Measurements from ENCODE around the gene PHF5A.

DNA sequence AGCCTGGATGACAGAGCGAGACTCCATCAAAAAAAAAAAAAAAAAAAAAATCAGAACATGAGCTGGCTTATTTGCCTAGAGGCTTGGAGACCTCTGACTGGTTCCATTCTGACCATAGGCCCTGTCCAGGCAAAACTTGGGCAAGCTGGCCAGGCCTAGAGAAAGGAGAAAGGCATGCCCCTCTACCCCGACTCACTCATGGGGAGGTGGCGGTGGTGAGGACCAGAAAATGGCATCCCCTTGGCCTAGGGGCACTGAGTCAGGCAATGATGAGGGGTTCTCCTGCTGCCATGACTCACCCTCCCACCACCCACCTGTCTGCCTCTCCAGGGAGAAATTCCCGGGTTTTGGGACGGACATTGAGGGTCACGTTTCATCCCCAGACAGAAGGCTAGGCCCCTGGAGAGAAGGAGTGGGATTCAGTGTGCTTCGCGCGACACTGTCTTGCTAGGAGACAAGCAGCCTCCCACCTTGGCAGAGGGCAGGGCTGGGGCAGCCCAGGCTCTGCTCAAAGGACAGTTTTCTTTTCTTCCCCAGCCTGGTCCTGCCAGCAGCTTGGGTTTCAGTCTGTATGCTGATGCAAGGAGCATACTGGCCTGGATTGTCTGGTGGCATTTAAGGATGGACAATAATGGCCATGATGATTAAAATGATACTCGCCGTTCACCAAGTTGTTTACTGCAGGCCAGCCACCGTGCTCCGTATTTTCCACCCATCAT, 39.1 kb downstream of the PHF5A start:
- TF ChIP-seq, protein P1, sequence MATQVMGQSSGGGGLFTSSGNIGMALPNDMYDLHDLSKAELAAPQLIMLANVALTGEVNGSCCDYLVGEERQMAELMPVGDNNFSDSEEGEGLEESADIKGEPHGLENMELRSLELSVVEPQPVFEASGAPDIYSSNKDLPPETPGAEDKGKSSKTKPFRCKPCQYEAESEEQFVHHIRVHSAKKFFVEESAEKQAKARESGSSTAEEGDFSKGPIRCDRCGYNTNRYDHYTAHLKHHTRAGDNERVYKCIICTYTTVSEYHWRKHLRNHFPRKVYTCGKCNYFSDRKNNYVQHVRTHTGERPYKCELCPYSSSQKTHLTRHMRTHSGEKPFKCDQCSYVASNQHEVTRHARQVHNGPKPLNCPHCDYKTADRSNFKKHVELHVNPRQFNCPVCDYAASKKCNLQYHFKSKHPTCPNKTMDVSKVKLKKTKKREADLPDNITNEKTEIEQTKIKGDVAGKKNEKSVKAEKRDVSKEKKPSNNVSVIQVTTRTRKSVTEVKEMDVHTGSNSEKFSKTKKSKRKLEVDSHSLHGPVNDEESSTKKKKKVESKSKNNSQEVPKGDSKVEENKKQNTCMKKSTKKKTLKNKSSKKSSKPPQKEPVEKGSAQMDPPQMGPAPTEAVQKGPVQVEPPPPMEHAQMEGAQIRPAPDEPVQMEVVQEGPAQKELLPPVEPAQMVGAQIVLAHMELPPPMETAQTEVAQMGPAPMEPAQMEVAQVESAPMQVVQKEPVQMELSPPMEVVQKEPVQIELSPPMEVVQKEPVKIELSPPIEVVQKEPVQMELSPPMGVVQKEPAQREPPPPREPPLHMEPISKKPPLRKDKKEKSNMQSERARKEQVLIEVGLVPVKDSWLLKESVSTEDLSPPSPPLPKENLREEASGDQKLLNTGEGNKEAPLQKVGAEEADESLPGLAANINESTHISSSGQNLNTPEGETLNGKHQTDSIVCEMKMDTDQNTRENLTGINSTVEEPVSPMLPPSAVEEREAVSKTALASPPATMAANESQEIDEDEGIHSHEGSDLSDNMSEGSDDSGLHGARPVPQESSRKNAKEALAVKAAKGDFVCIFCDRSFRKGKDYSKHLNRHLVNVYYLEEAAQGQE (IDR thresholded peaks at IDR 0.05; ENCODE audit: insufficient read depth in 1 of 2, low read depth in 2 of 2, low read length in 2 of 2), result no peak
- no peak for TF ChIP-seq TAF1 (IDR thresholded peaks at IDR 0.05; ENCODE audit: borderline replicate concordance, insufficient read depth, low read length)
- TF ChIP-seq POLR2AphosphoS5 (IDR thresholded peaks at IDR 0.05; ENCODE audit: low read depth, low read length), result no peak
